Urothelium cell line (cell line): ENCODE results near the gene YDJC.
"Not testable (repeated sequence)": the region's sequence is repeated elsewhere in the genome, so short reads cannot be mapped to it uniquely, and the experiment has no call there.

ENCODE experiments used
- DNase-seq: peaks from one replicate; pipeline ENCODE4 v3.0.0; 2011; ENCODE audit warnings: low spot score, mixed read lengths
- FAIRE-seq: peaks from 2 replicates; lab custom pipeline; 2011; peaks lifted over from hg19 to GRCh38; lab: Jason Lieb, UNC

The YDJC gene

GRCh38 chr22:21629255-21630149 lies at the start of gene YDJC:
TSS of gene YDJC (minus strand) at chr22:21630022. CDS start at chr22:21630014, 8 bp downstream.
- peak; percentile 99 for DNase-seq
- FAIRE-seq, result peak; percentile 99

- DNase-seq (no peak), FAIRE-seq (no peak)
These were observed 49.6 kb upstream of the YDJC start for GRCh38 chr22:21679383-21679782.

GRCh38 chr22:21678842-21679241 lies 49.0 kb upstream of the YDJC start:
- DNase-seq, FAIRE-seq: not testable (repeated sequence)

GRCh38 chr22:21677606-21678443 lies 48.0 kb upstream of the YDJC start:
- DNase-seq, result no peak
- FAIRE-seq, result peak; percentile 20

GRCh38 chr22:21674638-21675245 lies 44.9 kb upstream of the YDJC start:
- FAIRE-seq, result no peak
- no peak for DNase-seq

- no peak for DNase-seq
- FAIRE-seq, result no peak
These were observed 43.9 kb upstream of the YDJC start for GRCh38 chr22:21673534-21674321.

GRCh38 chr22:21672107-21672629 lies 42.3 kb upstream of the YDJC start:
- FAIRE-seq (no peak), DNase-seq (no peak)

- DNase-seq (no peak), FAIRE-seq (no peak)
These were observed 39.2 kb upstream of the YDJC start for GRCh38 chr22:21669026-21669425.

GRCh38 chr22:21666786-21667185 lies 37.0 kb upstream of the YDJC start:
- FAIRE-seq (no peak), DNase-seq (no peak)

- DNase-seq, result no peak
- peak; percentile 52 for FAIRE-seq
These were observed 35.4 kb upstream of the YDJC start for GRCh38 chr22:21665047-21665851.

GRCh38 chr22:21663738-21664137 lies 33.9 kb upstream of the YDJC start:
- no peak for DNase-seq
- FAIRE-seq, result no peak

- FAIRE-seq (no peak), DNase-seq (no peak)
These were observed 32.2 kb upstream of the YDJC start for GRCh38 chr22:21661991-21662390.

- FAIRE-seq, result no peak
- no peak for DNase-seq
These were observed 31.1 kb upstream of the YDJC start for GRCh38 chr22:21660904-21661303.

- DNase-seq, result no peak
- FAIRE-seq, result no peak
These were observed 30.2 kb upstream of the YDJC start for GRCh38 chr22:21659864-21660525.

GRCh38 chr22:21657360-21658032 lies 27.7 kb upstream of the YDJC start:
- DNase-seq, result peak; percentile 73
- no peak for FAIRE-seq

GRCh38 chr22:21657020-21657359 lies 27.2 kb upstream of the YDJC start:
- DNase-seq (no peak), FAIRE-seq (no peak)

- FAIRE-seq (peak; percentile 17), DNase-seq (no peak)
These were observed 23.0 kb upstream of the YDJC start for GRCh38 chr22:21652547-21653545.
